ENCODE results near the gene ZNF384.

GRCh38 chr12:6676962-6677361, 12.2 kb downstream of the ZNF384 start:
- TF ChIP-seq ZNF274 (IDR thresholded peaks at IDR 0.05; ENCODE audit: low read depth, low read length) = no peak
- no peak for TF ChIP-seq SUZ12 (IDR thresholded peaks at IDR 0.05; ENCODE audit: extremely low read depth, insufficient read depth, insufficient read length)
- TF ChIP-seq YY1 (IDR thresholded peaks at IDR 0.05; ENCODE audit: insufficient read depth, insufficient read length) = no peak
